ENCODE data around the gene SLIT3. TPM values are rescaled to one million over a fixed set of nuclear protein-coding genes. Genes with fewer than 3 reads are reported as not detected.

Gene SLIT3
- total RNA-seq, 2 experiments from 2014 or later: 1.8 to 2.1 TPM

GRCh38 chr5:169251333-169252084 is 49.4 kb downstream of the SLIT3 start:
- Mint-ChIP-seq H3K36me3 (no peaks in the 10 kb centered on the region), H3K4me3 (no peak overlapping the region), H3K4me1 (ENCODE audit: low read depth) (no peaks in the 10 kb centered on the region), H3K27me3 (no peaks in the 10 kb centered on the region), H3K27ac (no peak overlapping the region), H3K9me3 (no peaks in the 10 kb centered on the region)
- ChIA-PET CTCF (no interaction called here), POLR2A (no interaction called here)
- intact Hi-C loops (cut with micrococcal nuclease): no loop called here
- no peak for DNase-seq

DNA sequence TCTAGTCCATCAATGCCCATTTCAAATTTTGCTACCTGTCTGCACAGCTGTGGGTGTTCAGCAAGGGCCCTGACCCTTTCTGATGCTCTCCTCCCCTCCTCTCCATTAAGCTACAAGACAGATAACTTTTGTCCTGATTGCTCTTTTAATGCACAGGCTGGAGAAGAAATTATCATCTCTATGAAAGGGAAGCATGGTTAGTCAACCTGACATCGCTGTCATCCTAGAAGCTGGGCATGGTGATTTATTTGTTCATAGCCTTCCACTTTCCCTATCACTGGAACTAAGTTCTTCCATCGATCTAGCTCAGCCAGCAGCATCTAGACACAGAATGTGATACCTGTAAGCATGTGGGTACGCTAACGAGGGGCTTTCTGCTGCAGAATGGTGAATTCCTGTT is 50.1 kb downstream of the SLIT3 start:
- Mint-ChIP-seq H3K27me3 (peaks cover 3% of the 10 kb centered on the region), H3K4me3 (no peak overlapping the region), H3K27ac (no peak overlapping the region), H3K36me3 (no peaks in the 10 kb centered on the region), H3K9me3 (no peaks in the 10 kb centered on the region), H3K4me1 (ENCODE audit: low read depth) (no peaks in the 10 kb centered on the region)
- ChIA-PET CTCF (no interaction called here), POLR2A (no interaction called here)
- no peak for DNase-seq
- intact Hi-C loops (cut with micrococcal nuclease): no loop called here

DNA sequence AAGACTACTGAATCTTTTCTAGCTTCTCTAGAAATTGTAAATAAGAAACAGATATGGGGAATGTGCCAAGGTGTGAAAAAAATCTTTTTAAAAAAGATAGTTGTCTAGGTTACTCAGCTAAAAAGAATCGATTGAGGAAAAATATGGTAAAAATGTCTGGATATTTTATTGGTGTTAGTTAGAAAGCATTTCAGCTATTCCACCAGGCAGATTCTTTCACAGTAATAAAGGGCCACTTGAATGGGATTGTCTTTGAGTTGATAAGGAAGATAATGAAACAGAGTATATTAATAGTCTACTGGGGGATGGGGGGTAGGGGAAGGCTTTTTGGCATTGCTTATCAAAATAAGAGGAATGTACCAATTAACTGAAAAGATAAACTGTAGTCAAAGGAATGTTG is 51.9 kb downstream of the SLIT3 start:
- Mint-ChIP-seq H3K36me3 (no peaks in the 10 kb centered on the region), H3K4me3 (no peak overlapping the region), H3K4me1 (ENCODE audit: low read depth) (no peaks in the 10 kb centered on the region), H3K9me3 (no peaks in the 10 kb centered on the region), H3K27me3 (peaks cover 9% of the 10 kb centered on the region), H3K27ac (no peak overlapping the region)
- DNase-seq: no peak
- CTCF ChIA-PET: no interaction called here
- intact Hi-C loops (cut with micrococcal nuclease): no loop called here
- POLR2A ChIA-PET: no interaction called here

DNA sequence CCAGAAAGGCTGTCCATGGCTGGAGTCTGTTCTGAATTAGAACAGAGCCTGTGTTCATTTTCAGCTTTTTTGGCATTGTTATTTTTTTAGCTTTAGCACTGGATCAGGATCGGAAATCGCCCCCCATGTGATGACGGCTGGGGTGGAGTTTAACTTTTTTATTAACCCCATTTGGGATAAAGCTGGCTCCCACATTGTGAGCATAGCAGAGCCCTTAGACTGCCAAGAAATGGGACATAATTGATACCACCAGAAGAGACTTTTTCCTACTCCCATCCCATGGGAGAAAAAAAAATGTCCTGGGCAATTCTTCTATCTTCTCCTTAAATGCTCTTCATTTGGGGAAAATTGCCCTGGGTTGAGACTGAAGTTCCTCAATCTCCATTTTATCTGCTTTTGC is 52.4 kb downstream of the SLIT3 start:
- peaks cover 10% of the 10 kb centered on the region for H3K27me3 Mint-ChIP-seq
- H3K36me3 Mint-ChIP-seq: no peaks in the 10 kb centered on the region
- no peak overlapping the region for H3K4me3 Mint-ChIP-seq
- no peaks in the 10 kb centered on the region for H3K4me1 Mint-ChIP-seq (ENCODE audit: low read depth)
- no peaks in the 10 kb centered on the region for H3K9me3 Mint-ChIP-seq
- ChIA-PET CTCF (no interaction called here), POLR2A (no interaction called here)
- intact Hi-C loops (cut with micrococcal nuclease): no loop called here
- DNase-seq: no peak
- H3K27ac Mint-ChIP-seq: no peak overlapping the region

GRCh38 chr5:169244812-169245211 is 56.1 kb downstream of the SLIT3 start:
- intact Hi-C loops (cut with micrococcal nuclease): no loop called here
- ChIA-PET POLR2A (no interaction called here), CTCF (no interaction called here)
- Mint-ChIP-seq H3K4me3 (no peak overlapping the region), H3K9me3 (peaks cover 4% of the 10 kb centered on the region), H3K27ac (no peak overlapping the region), H3K4me1 (ENCODE audit: low read depth) (no peaks in the 10 kb centered on the region), H3K27me3 (peaks cover 14% of the 10 kb centered on the region), H3K36me3 (no peaks in the 10 kb centered on the region)
- no peak for DNase-seq

GRCh38 chr5:169243651-169244422 is 57.1 kb downstream of the SLIT3 start:
- ChIA-PET CTCF (no interaction called here), POLR2A (no interaction called here)
- H3K27me3 Mint-ChIP-seq: peaks cover 14% of the 10 kb centered on the region
- no peak overlapping the region for H3K27ac Mint-ChIP-seq
- DNase-seq: no peak
- H3K9me3 Mint-ChIP-seq: peaks cover 4% of the 10 kb centered on the region
- H3K4me1 Mint-ChIP-seq (ENCODE audit: low read depth): no peaks in the 10 kb centered on the region
- H3K4me3 Mint-ChIP-seq: no peak overlapping the region
- intact Hi-C loops (cut with micrococcal nuclease): no loop called here
- H3K36me3 Mint-ChIP-seq: no peaks in the 10 kb centered on the region

- H3K27ac Mint-ChIP-seq: no peak overlapping the region
- peaks cover 14% of the 10 kb centered on the region for H3K27me3 Mint-ChIP-seq
- H3K36me3 Mint-ChIP-seq: no peaks in the 10 kb centered on the region
- H3K4me3 Mint-ChIP-seq: no peak overlapping the region
- ChIA-PET POLR2A (no interaction called here), CTCF (no interaction called here)
- intact Hi-C loops (cut with micrococcal nuclease): no loop called here
- no peak for DNase-seq
- no peaks in the 10 kb centered on the region for H3K4me1 Mint-ChIP-seq (ENCODE audit: low read depth)
- peaks cover 10% of the 10 kb centered on the region for H3K9me3 Mint-ChIP-seq
Observed at GRCh38 chr5:169242849-169243186, 58.1 kb downstream of the SLIT3 start.

GRCh38 chr5:169242175-169242848 is 58.6 kb downstream of the SLIT3 start:
- DNase-seq: no peak
- intact Hi-C loops (cut with micrococcal nuclease): no loop called here
- peaks cover 14% of the 10 kb centered on the region for H3K27me3 Mint-ChIP-seq
- CTCF ChIA-PET: no interaction called here
- no peak overlapping the region for H3K4me3 Mint-ChIP-seq
- POLR2A ChIA-PET: interaction anchor here (0.6 kb wide), 1 partner anchor 1199 kb away, joined by 4 read pairs; no protein-coding TSS in a partner anchor
- no peaks in the 10 kb centered on the region for H3K36me3 Mint-ChIP-seq
- H3K9me3 Mint-ChIP-seq: peaks cover 11% of the 10 kb centered on the region
- no peaks in the 10 kb centered on the region for H3K4me1 Mint-ChIP-seq (ENCODE audit: low read depth)
- H3K27ac Mint-ChIP-seq: no peak overlapping the region

DNA sequence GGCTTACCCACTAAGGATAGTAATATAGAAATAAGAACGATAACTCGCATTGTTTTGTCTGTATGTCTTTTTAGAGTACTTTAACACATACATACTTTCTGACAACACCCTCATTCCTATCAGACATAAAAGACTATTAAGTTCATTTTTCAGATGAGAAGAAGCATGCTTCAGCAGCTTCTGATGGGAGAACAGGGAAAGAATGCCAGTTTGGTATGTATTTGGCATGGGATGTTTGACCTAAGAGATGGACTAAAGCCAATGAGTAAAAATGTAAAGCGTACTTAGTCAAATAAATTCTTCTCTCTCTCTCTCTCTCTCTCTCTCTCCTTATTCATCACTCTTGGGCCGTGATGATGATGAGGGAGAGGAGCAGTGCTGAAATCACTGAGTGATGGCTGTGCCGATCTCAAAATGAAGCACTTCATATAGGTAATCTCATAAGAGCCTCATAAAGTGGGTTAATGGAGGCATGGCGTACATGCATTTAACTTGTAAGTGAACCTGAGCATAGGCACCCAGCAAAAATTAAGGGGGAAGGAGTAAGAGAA is 71.5 kb downstream of the SLIT3 start:
- no peaks in the 10 kb centered on the region for H3K36me3 Mint-ChIP-seq
- no peak overlapping the region for H3K4me3 Mint-ChIP-seq

DNA sequence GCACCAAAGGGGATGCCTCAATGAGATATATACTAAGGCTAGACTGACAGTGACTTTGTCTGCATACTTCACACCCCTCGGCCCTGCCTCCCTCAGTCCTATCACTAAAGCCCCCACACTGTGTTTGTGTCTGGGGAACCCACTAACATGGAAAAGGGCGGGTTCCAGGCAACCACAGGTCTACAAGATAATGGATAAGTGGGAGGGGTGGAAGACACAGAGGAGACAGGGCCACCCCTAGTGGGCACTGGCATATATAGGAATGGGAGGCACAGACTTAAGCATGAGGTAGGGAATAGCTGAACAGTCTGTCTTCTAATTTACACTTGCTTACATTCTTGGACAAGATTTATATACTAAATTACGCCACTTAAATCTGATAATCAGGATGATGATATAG is 74.0 kb downstream of the SLIT3 start:
- Mint-ChIP-seq H3K27me3 (peaks cover 2% of the 10 kb centered on the region), H3K36me3 (no peaks in the 10 kb centered on the region), H3K4me1 (ENCODE audit: low read depth) (no peaks in the 10 kb centered on the region), H3K9me3 (no peaks in the 10 kb centered on the region), H3K27ac (no peak overlapping the region), H3K4me3 (no peak overlapping the region)
- ChIA-PET CTCF (no interaction called here), POLR2A (no interaction called here)
- intact Hi-C loops (cut with micrococcal nuclease): no loop called here
- DNase-seq: no peak

More for the DNA sequence above, 71.5 kb downstream of the SLIT3 start:
- DNase-seq: no peak
- H3K9me3 Mint-ChIP-seq: no peaks in the 10 kb centered on the region
- CTCF ChIA-PET: no interaction called here
- POLR2A ChIA-PET: no interaction called here
- intact Hi-C loops (cut with micrococcal nuclease): no loop called here
- no peaks in the 10 kb centered on the region for H3K4me1 Mint-ChIP-seq (ENCODE audit: low read depth)
- H3K27ac Mint-ChIP-seq: no peak overlapping the region
- no peaks in the 10 kb centered on the region for H3K27me3 Mint-ChIP-seq

DNA sequence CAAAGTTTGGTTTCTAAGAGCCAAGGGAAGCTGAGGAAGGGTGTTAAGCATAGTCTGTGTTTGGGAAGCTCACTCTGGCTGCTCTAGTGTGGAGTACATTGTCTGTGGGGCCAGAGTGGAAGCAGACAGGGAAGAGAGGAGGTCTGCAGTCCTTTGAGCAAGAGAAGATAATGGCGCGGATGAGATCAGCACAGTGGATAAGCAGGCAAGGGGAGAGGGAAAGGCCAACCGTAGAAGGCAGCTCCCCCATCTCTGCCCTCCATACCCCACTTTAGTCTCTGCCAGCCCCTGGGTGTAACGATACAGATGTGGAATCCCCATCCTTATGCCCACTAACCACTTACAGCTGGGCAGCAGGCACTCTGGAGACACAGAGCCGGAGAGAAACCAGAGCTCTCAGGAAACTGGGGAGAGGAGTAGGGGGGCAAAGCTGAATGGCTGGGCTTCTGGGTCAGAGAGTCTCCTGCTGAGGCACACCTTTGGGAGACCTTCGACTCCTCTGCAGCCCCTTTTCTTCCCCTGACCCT is 75.0 kb downstream of the SLIT3 start:
- Mint-ChIP-seq H3K36me3 (no peaks in the 10 kb centered on the region), H3K27ac (no peak overlapping the region), H3K4me1 (ENCODE audit: low read depth) (no peaks in the 10 kb centered on the region), H3K27me3 (peaks cover 4% of the 10 kb centered on the region), H3K9me3 (no peaks in the 10 kb centered on the region), H3K4me3 (no peak overlapping the region)
- no peak for DNase-seq
- intact Hi-C loops (cut with micrococcal nuclease): no loop called here
- ChIA-PET CTCF (no interaction called here), POLR2A (no interaction called here)

GRCh38 chr5:169223595-169223953 is 77.4 kb downstream of the SLIT3 start:
- H3K36me3 Mint-ChIP-seq: no peaks in the 10 kb centered on the region
- H3K27ac Mint-ChIP-seq: no peak overlapping the region
- ChIA-PET POLR2A (no interaction called here), CTCF (no interaction called here)
- H3K27me3 Mint-ChIP-seq: peaks cover 4% of the 10 kb centered on the region
- intact Hi-C loops (cut with micrococcal nuclease): no loop called here
- no peak overlapping the region for H3K4me3 Mint-ChIP-seq
- H3K9me3 Mint-ChIP-seq: no peaks in the 10 kb centered on the region
- no peak for DNase-seq
- no peaks in the 10 kb centered on the region for H3K4me1 Mint-ChIP-seq (ENCODE audit: low read depth)

Data from activated CD4-positive, alpha-beta memory T cell treated with anti-CD3 and anti-CD28 coated beads for 36 hours (primary cell).